OCI-LY7 (cell line): ENCODE data around the gene DHRSX. TPM values are rescaled to one million over a fixed set of nuclear protein-coding genes. Genes with fewer than 3 reads are reported as not detected.

Source experiments
- BruUV-seq: library from RNA; stranded (reverse); fragments of 400-500 nt; replicated peaks from 2 replicates; lab custom pipeline; 2021; lab: Mats Ljungman, UMichigan
- CTCF ChIA-PET: fragments of 300-600 bp; sonication (Branson Sonifier 250); formaldehyde crosslinking; loops from one replicate; lab custom pipeline; 2022; ENCODE audit warnings: antibody characterized with exemption; ENCODE audit not compliant: unreplicated experiment; lab: Charles Lee
- POLR2A ChIA-PET: fragments of 300-600 bp; sonication (Branson Sonifier 250); formaldehyde crosslinking; loops from one replicate; lab custom pipeline; 2022; ENCODE audit warnings: antibody characterized with exemption; lab: Charles Lee
- DNase-seq: peaks from one replicate; pipeline ENCODE4 v3.0.0-alpha.2; 2015; ENCODE audit warnings: low spot score
- H2AFZ ChIP-seq: fragments of 200-600 bp; sonication (generic), shearing (Covaris generic); 2 replicates; pipeline ENCODE4 v1.6.1; 2014; ENCODE audit warnings: mild to moderate bottlenecking, antibody characterized with exemption, low read length, moderate library complexity
- H3K27ac ChIP-seq: fragments of 200-600 bp; sonication (generic); 2 replicates; pipeline ENCODE4 v1.5.1; 2014; ENCODE audit warnings: mixed run types, low read depth, mild to moderate bottlenecking, moderate library complexity, low read length, inconsistent platforms; ENCODE audit not compliant: poor library complexity, severe bottlenecking
- H3K36me3 ChIP-seq: fragments of 200-600 bp; sonication (generic); 2 replicates; pipeline ENCODE4 v1.6.1; 2014; ENCODE audit warnings: mild to moderate bottlenecking, antibody characterized with exemption, low read length, moderate library complexity, mixed read lengths; ENCODE audit not compliant: insufficient read depth
- H3K4me1 ChIP-seq: fragments of 200-600 bp; sonication (generic); 2 replicates; pipeline ENCODE4 v1.5.1; 2014; ENCODE audit warnings: mild to moderate bottlenecking, low read length; ENCODE audit not compliant: insufficient read depth, poor library complexity, severe bottlenecking
- H3K4me2 ChIP-seq: fragments of 200-600 bp; sonication (generic); 2 replicates; pipeline ENCODE4 v1.6.1; 2014; ENCODE audit warnings: mild to moderate bottlenecking, low read length
- H3K4me3 ChIP-seq: fragments of 200-600 bp; sonication (generic); 2 replicates; pipeline ENCODE4 v1.5.1; 2014; ENCODE audit warnings: mild to moderate bottlenecking, low read depth, low read length; ENCODE audit not compliant: poor library complexity, severe bottlenecking
- H3K79me2 ChIP-seq: fragments of 200-600 bp; sonication (generic); 2 replicates; pipeline ENCODE4 v1.6.1; 2016; ENCODE audit warnings: low read depth, mild to moderate bottlenecking, low read length, moderate library complexity, mixed read lengths; ENCODE audit not compliant: insufficient read depth
- H3K9me2 ChIP-seq: fragments of 200-600 bp; sonication (generic); 2 replicates; pipeline ENCODE4 v1.6.1; 2016; ENCODE audit warnings: mild to moderate bottlenecking, low read length, mixed read lengths; ENCODE audit not compliant: insufficient read depth
- H3K9me3 ChIP-seq: fragments of 200-600 bp; sonication (generic); 2 replicates; pipeline ENCODE4 v1.6.1; 2014; ENCODE audit warnings: mild to moderate bottlenecking, mixed run types, low read length, mixed read lengths
- H4K20me1 ChIP-seq: fragments of 200-600 bp; sonication (generic); 2 replicates; pipeline ENCODE4 v1.6.1; 2014; ENCODE audit warnings: mild to moderate bottlenecking, antibody characterized with exemption, low read length, moderate library complexity, mixed read lengths; ENCODE audit not compliant: insufficient read depth
- CTCF ChIP-seq: fragments of 200-600 bp; sonication (generic); conservative IDR thresholded peaks from 2 replicates; pipeline ENCODE4 v1.5.1; 2014; ENCODE audit warnings: mild to moderate bottlenecking, antibody characterized with exemption, low read length, moderate library complexity, mixed read lengths
- EZH2phosphoT487 ChIP-seq: fragments of 200-600 bp; sonication (generic); IDR thresholded peaks from 2 replicates; pipeline ENCODE4 v1.6.1; 2018; ENCODE audit warnings: low read depth, borderline replicate concordance, mild to moderate bottlenecking, mixed run types, antibody characterized with exemption, low read length, moderate library complexity, mixed read lengths
- intact Hi-C: fragments of 100-400 bp; cut with micrococcal nuclease; formaldehyde crosslinking; loops from one replicate; pipeline ENCODE4 v1.10.0; 2022; ENCODE audit not compliant: unreplicated experiment
- total RNA-seq, 2 experiments: library from RNA; depleted of rRNA in 1 of 2; stranded (reverse); fragments of >200 nt in 1 of 2; shearing (Covaris generic) in 1 of 2; gene quantifications; 2 replicates each; pipeline ENCODE4 v1.2.3, GENCODE V29; 2014 to 2022

The DHRSX gene
- total RNA-seq, 2 experiments from 2014 or later = 25.2 to 30.9 TPM

GRCh38 chrX:2261831-2262667 lies 238.7 kb downstream of the DHRSX start:
- no TSS peak for BruUV-seq
- Histone ChIP-seq H3K4me2 (no peak overlapping the region; the same call in 1 of the 2 replicates), H3K9me3 (no peaks in the 10 kb centered on the region), H3K36me3 (no peaks in the 10 kb centered on the region), H3K4me1 (no peaks in the 10 kb centered on the region), H4K20me1 (no peaks in the 10 kb centered on the region), H3K9me2 (no peaks in the 10 kb centered on the region), H3K27ac (no peak overlapping the region), H3K79me2 (no peaks in the 10 kb centered on the region), H3K4me3 (no peak overlapping the region), H2AFZ (no peak overlapping the region)
- DNase-seq = no peak
- TF ChIP-seq CTCF (no peak), EZH2phosphoT487 (no peak)
- intact Hi-C loops = no loop called here
- ChIA-PET CTCF (no interaction called here), POLR2A (no interaction called here)

GRCh38 chrX:2252331-2253065 lies 248.3 kb downstream of the DHRSX start:
- ChIA-PET POLR2A (no interaction called here), CTCF (no interaction called here)
- no peak for DNase-seq
- Histone ChIP-seq H3K27ac (no peak overlapping the region), H3K4me1 (no peaks in the 10 kb centered on the region), H3K9me3 (no peaks in the 10 kb centered on the region), H3K4me3 (no peak overlapping the region), H3K79me2 (no peaks in the 10 kb centered on the region), H3K9me2 (no peaks in the 10 kb centered on the region), H2AFZ (no peak overlapping the region), H4K20me1 (no peaks in the 10 kb centered on the region), H3K36me3 (no peaks in the 10 kb centered on the region), H3K4me2 (no peak overlapping the region)
- intact Hi-C loops = no loop called here
- TF ChIP-seq EZH2phosphoT487 (no peak), CTCF (no peak)
- BruUV-seq = no TSS peak
